Esophagus squamous epithelium (tissue), 5 donors: ENCODE data around the gene APLP2. TPM values are rescaled to one million over a fixed set of nuclear protein-coding genes. Genes with fewer than 3 reads are reported as not detected.
A peak's percentile ranks its signal among the peaks of the same experiment; 100 is the strongest.

Source experiments
- DNase-seq: peaks from one replicate; lab custom pipeline; 2025; lab: John Stamatoyannopoulos, UW
- H3K27ac ChIP-seq, 4 donors: fragments of 200-600 bp; sonication (generic); one replicate each; pipeline ENCODE4 v1.5.1; 2016 to 2019; ENCODE audit warnings: mild to moderate bottlenecking in 1 of 4
- H3K27me3 ChIP-seq, 4 donors: fragments of 200-600 bp; sonication (generic); 1 replicate in 3 of 4; 2 replicates in 1 of 4; pipeline versions ENCODE4 v1.5.1 to v1.6.0; 2017 to 2021; ENCODE audit warnings: antibody characterized with exemption in 1 of 4
- H3K36me3 ChIP-seq, 3 donors: fragments of 200-600 bp; sonication (generic); one replicate each; pipeline ENCODE4 v1.5.1; 2016 to 2019
- H3K4me1 ChIP-seq, 3 donors: fragments of 200-600 bp; sonication (generic); one replicate each; pipeline ENCODE4 v1.5.1; 2017 to 2019
- H3K4me3 ChIP-seq, 4 donors: fragments of 200-600 bp; sonication (generic); 1 replicate in 3 of 4; 2 replicates in 1 of 4; pipeline ENCODE4 v1.5.1; 2016 to 2019; ENCODE audit warnings: mild to moderate bottlenecking in 2 of 4, moderate library complexity in 1 of 4
- H3K9me3 ChIP-seq, 3 donors: fragments of 200-600 bp; sonication (generic); one replicate each; pipeline ENCODE4 v1.5.1; 2016 to 2019
- CTCF ChIP-seq, 6 experiments: fragments of 450-650 bp in 4 of 6; fragments of 200-600 bp in 2 of 6; sonication (generic) in 2 of 6; IDR thresholded peaks; one replicate each; pipeline ENCODE4 v1.5.1; 2016 to 2019; ENCODE audit warnings: antibody characterized with exemption in 6 of 6, mild to moderate bottlenecking in 4 of 6, moderate library complexity in 4 of 6
- POLR2A ChIP-seq, 4 donors: fragments of 450-650 bp; IDR thresholded peaks; one replicate each; pipeline ENCODE4 v1.6.1; 2017; ENCODE audit warnings: antibody characterized with exemption in 4 of 4, mild to moderate bottlenecking in 4 of 4, moderate library complexity in 3 of 4
- WGBS, 2 donors: methylation state at CpG; one replicate each; pipeline ENCODE4 v1.1.5; 2018; 5-methylcytosine and 5-hydroxymethylcytosine counted together
- intact Hi-C: fragments of 100-400 bp; cut with DNase I; formaldehyde crosslinking; loops from one replicate; pipeline ENCODE4 v1.15.0; 2022
- total RNA-seq, 4 donors: library from RNA; depleted of rRNA; stranded (reverse); fragments of >200 nt; gene quantifications; one replicate each; pipeline ENCODE4 v1.1.0, GENCODE V29; 2016
- donor health status: DM: yes; HTN: yes; CAD: no.

The APLP2 gene
- total RNA-seq, 4 donors from 2014 or later, result 134 to 221 (median 177) TPM

GRCh38 chr11:130145311-130145812 lies 75.7 kb downstream of the APLP2 start:
- WGBS, 2 donors, result 70 to 93% methylated on average over 3 of the region's 3 CpGs
- Histone ChIP-seq H3K27me3 (no peaks in the 10 kb centered on the region), H3K36me3 (peaks cover 0 to 57% (median 5%) of the 10 kb centered on the region in 3 donors), H3K4me3 (no peak overlapping the region), H3K9me3 (no peaks in the 10 kb centered on the region), H3K4me1 (peaks cover 9 to 46% (median 15%) of the 10 kb centered on the region in 3 donors), H3K27ac (peak overlapping the region; percentile 71 to 88 (median 85))
- no peak for TF ChIP-seq POLR2A (IDR thresholded peaks at IDR 0.05)
- TF ChIP-seq CTCF (IDR thresholded peaks at IDR 0.05), result no peak
- no peak for DNase-seq
- intact Hi-C loops, result no loop called here

- TF ChIP-seq POLR2A (IDR thresholded peaks at IDR 0.05) (no peak), CTCF (IDR thresholded peaks at IDR 0.05) (peak in 4 of 6 experiments; percentile 16 to 50 (median 36))
- Histone ChIP-seq H3K4me3 (no peak overlapping the region), H3K4me1 (peaks cover 9 to 46% (median 15%) of the 10 kb centered on the region in 3 donors), H3K9me3 (no peaks in the 10 kb centered on the region), H3K27me3 (no peaks in the 10 kb centered on the region), H3K36me3 (peaks cover 0 to 48% (median 5%) of the 10 kb centered on the region in 3 donors), H3K27ac (peak overlapping the region; percentile 71 to 88 (median 85))
- WGBS, 2 donors, result 35 to 92% methylated on average over 3 to 5 of the region's 15 CpGs
- intact Hi-C loops, result no loop called here
- DNase-seq, result no peak
Observed at GRCh38 chr11:130145975-130146776, 76.5 kb downstream of the APLP2 start.

- no peak overlapping the region for H3K4me3 ChIP-seq
- peaks cover 0 to 42% (median 5%) of the 10 kb centered on the region in 3 donors for H3K36me3 ChIP-seq
- DNase-seq, result no peak
- H3K27ac ChIP-seq, result peak overlapping the region; percentile 54 to 88 (median 85)
- TF ChIP-seq POLR2A (IDR thresholded peaks at IDR 0.05), result peak in 1 of 4 donors; percentile 8
- TF ChIP-seq CTCF (IDR thresholded peaks at IDR 0.05), result no peak
- intact Hi-C loops, result no loop called here
- H3K27me3 ChIP-seq, result no peaks in the 10 kb centered on the region
- peaks cover 9 to 46% (median 15%) of the 10 kb centered on the region in 3 donors for H3K4me1 ChIP-seq
- 62 to 65% methylated on average over 5 of the region's 5 CpGs for WGBS, 2 donors
- H3K9me3 ChIP-seq, result no peaks in the 10 kb centered on the region
Observed at GRCh38 chr11:130146796-130147195, 77.1 kb downstream of the APLP2 start.

- DNase-seq, result no peak
- H3K4me3 ChIP-seq, result no peak overlapping the region
- no peaks in the 10 kb centered on the region for H3K27me3 ChIP-seq
- peaks cover 0 to 22% (median 5%) of the 10 kb centered on the region in 3 donors for H3K36me3 ChIP-seq
- no peak overlapping the region for H3K27ac ChIP-seq
- no peak for TF ChIP-seq POLR2A (IDR thresholded peaks at IDR 0.05)
- TF ChIP-seq CTCF (IDR thresholded peaks at IDR 0.05), result no peak
- 89 to 93% methylated on average over 11 to 12 of the region's 12 CpGs for WGBS, 2 donors
- H3K9me3 ChIP-seq, result no peaks in the 10 kb centered on the region
- peaks cover 9 to 36% (median 15%) of the 10 kb centered on the region in 3 donors for H3K4me1 ChIP-seq
- intact Hi-C loops, result no loop called here
Observed at GRCh38 chr11:130148796-130149326, 79.2 kb downstream of the APLP2 start.

GRCh38 chr11:130150790-130151189 lies 81.1 kb downstream of the APLP2 start:
- Histone ChIP-seq H3K27me3 (no peaks in the 10 kb centered on the region), H3K4me3 (no peak overlapping the region), H3K27ac (no peak overlapping the region), H3K4me1 (peaks cover 5 to 24% (median 11%) of the 10 kb centered on the region in 3 donors), H3K36me3 (peaks cover 0 to 5% (median 0%) of the 10 kb centered on the region in 3 donors), H3K9me3 (no peaks in the 10 kb centered on the region)
- no peak for DNase-seq
- intact Hi-C loops, result no loop called here
- WGBS, 2 donors, result 87 to 89% methylated on average over 6 to 7 of the region's 7 CpGs
- TF ChIP-seq POLR2A (IDR thresholded peaks at IDR 0.05), result no peak
- no peak for TF ChIP-seq CTCF (IDR thresholded peaks at IDR 0.05)
